HAP-1 (cell line): Measurements from ENCODE around the gene GLB1L.
"Not testable (repeated sequence)": the region's sequence is repeated elsewhere in the genome, so short reads cannot be mapped to it uniquely, and the experiment has no call there.

Source experiments
- DNase-seq, 2 experiments: peaks; one replicate each; pipeline ENCODE4 v3.0.0-alpha.2; 2016 to 2020; ENCODE audit warnings: low spot score in 2 of 2
- H3K27me3 ChIP-seq: fragments of 250-450 bp; sonication (Bioruptor Pico); 2 replicates; pipeline ENCODE4 v1.5.1; 2020; ENCODE audit warnings: low read depth, mild to moderate bottlenecking, moderate library complexity
- H3K36me3 ChIP-seq: fragments of 250-450 bp; sonication (Bioruptor Pico); replicated peaks from 2 replicates; pipeline ENCODE4 v1.5.1; 2020; ENCODE audit warnings: mild to moderate bottlenecking
- H3K4me1 ChIP-seq: fragments of 250-450 bp; sonication (Bioruptor Pico); 2 replicates; pipeline ENCODE4 v1.5.1; 2020; ENCODE audit warnings: mild to moderate bottlenecking
- H3K4me3 ChIP-seq: fragments of 250-450 bp; sonication (Bioruptor Pico); 2 replicates; pipeline ENCODE4 v1.5.1; 2020; ENCODE audit warnings: mild to moderate bottlenecking, moderate library complexity
- H3K9me3 ChIP-seq: fragments of 250-450 bp; sonication (Bioruptor Pico); 2 replicates; pipeline ENCODE4 v1.5.1; 2020; ENCODE audit warnings: mild to moderate bottlenecking, moderate library complexity
- in situ Hi-C: fragments of 300-500 bp; cut with MboI; formaldehyde crosslinking; loops from 3 replicates; pipeline ENCODE4 v1.14.3; 2020; ENCODE audit warnings: low sequenced_read_pairs, inconsistent platforms, mixed read lengths

GLB1L gene

GRCh38 chr2:219207884-219208740, 37.1 kb downstream of the GLB1L start:
- in situ Hi-C loops: no loop called here
- H3K4me1 ChIP-seq: peaks cover 11% of the 10 kb centered on the region
- H3K4me3 ChIP-seq: no peak overlapping the region
- no peaks in the 10 kb centered on the region for H3K27me3 ChIP-seq
- peaks cover 8% of the 10 kb centered on the region; the same call in 1 of the 2 replicates for H3K36me3 ChIP-seq
- no peak for DNase-seq
- H3K9me3 ChIP-seq: 0 out of 2 replicates have a peak, but pooled peaks cover 2% of the 10 kb centered on the region

DNA sequence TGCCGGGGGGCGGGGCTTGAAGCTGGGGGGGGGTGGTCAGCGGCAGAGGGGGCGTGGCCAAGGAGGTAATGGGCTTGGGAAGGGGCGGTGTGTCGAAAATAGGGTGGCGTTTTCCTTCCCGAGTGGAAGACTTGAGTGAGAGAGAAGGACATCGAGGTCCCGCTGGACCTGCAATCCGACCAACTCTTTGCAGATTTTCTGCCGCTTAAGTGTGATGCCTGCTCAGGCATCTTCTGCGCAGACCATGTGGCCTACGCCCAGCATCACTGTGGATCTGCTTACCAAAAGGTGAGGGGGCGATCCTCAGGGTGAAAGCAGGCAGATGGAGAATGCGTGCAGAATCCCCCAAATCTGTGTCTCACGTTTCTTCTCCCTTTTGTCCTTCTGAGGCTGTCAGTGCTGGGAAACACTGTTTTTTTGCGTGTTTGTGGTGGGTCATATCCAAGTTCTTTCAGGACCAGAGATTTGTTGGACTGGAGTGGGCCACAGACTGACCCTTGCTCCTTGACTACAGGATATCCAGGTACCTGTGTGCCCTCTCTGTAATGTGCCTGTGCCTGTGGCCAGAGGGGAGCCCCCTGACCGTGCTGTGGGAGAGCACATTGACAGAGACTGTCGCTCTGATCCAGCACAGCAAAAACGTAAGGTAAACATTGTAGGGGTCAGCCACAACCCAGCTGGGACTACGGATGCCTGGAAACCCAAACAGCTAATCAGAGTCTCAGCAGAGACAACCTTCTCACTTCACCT, 37.9 kb downstream of the GLB1L start:
- DNase-seq: no peak
- H3K4me1 ChIP-seq: peaks cover 11% of the 10 kb centered on the region
- peaks cover 8% of the 10 kb centered on the region; the same call in 1 of the 2 replicates for H3K36me3 ChIP-seq
- in situ Hi-C loops: no loop called here
- 0 out of 2 replicates have a peak, but pooled peaks cover 2% of the 10 kb centered on the region for H3K9me3 ChIP-seq
- H3K4me3 ChIP-seq: peak overlapping the region; percentile 65
- no peaks in the 10 kb centered on the region for H3K27me3 ChIP-seq

DNA sequence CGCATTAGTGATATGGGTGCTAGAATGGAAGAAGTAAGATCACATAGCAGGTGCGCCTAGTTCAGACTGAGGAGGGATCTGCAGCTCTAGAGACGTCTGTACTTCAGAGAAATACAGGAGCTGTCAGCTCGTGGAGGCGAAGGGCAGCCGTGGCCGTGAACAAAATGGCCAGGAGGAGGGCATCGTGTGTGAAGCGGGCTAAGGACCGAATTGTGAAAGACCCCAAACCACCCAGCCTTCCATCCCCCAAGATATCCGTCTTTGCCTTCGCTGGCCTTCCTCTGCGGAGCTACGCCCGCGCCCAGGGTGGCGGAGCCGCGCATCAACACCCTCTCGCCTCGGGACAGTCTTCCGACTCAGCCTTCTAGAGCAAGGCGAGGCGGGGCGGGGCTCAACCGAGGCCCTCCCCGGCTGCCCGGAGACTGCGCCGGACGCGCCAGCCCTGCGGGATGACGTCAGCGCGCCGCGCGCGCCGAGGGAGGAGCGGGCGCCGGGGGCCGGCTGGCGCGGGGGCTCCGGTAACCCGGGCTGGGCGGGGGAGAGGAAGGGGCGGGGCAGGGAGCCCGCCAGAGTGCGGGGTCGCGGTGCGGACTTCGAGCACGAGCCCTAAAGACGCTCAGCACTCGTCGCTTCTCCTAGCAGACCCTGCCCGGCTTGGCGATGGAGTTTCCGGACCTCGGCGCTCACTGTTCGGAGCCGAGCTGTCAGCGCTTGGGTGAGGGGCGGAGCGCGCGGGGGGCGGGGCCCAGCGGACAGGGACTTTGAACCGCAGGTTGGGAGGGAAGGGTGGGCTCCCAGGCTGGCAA, 38.7 kb downstream of the GLB1L start, which contains the start of gene ZFAND2B:
TSS of gene ZFAND2B (plus strand) at position 455 of the 806 bp plus-strand sequence. CDS start at position 661, 206 bp downstream.
- 0 out of 2 replicates have a peak, but pooled peaks cover 2% of the 10 kb centered on the region for H3K9me3 ChIP-seq
- H3K27me3 ChIP-seq: no peaks in the 10 kb centered on the region
- in situ Hi-C loops: no loop called here
- peak; percentile 88 to 95 for DNase-seq
- H3K4me3 ChIP-seq: peak within 1 kb of the TSS; percentile 65
- H3K36me3 ChIP-seq: peaks cover 8% of the 10 kb centered on the region; the same call in 1 of the 2 replicates
- H3K4me1 ChIP-seq: peaks cover 11% of the 10 kb centered on the region

- Histone ChIP-seq H3K36me3 (peaks cover 8% of the 10 kb centered on the region; the same call in 1 of the 2 replicates), H3K4me1 (peaks cover 11% of the 10 kb centered on the region), H3K9me3 (0 out of 2 replicates have a peak, but pooled peaks cover 2% of the 10 kb centered on the region), H3K27me3 (no peaks in the 10 kb centered on the region), H3K4me3 (peak overlapping the region; percentile 65)
- in situ Hi-C loops: no loop called here
- DNase-seq: no peak
These were observed 39.3 kb downstream of the GLB1L start for GRCh38 chr2:219205981-219206327.

DNA sequence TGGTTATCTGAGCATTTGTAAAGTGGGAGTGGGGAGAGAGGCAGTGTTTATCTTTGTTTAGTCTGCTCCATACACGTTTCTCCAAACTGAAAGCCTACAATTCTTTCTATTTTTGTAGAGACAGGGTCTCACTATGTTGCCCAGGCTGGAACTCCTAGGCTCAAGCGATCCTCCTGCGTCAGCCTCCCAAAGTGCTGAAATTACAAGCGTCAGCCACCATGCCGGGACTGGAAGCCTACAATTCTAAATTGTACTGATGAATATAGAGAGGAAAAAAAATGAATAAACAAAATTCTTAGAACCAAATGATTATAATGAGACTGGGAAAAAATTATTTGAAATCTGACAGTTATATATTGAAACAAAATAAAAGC, 40.1 kb downstream of the GLB1L start:
- in situ Hi-C loops: no loop called here

DNA sequence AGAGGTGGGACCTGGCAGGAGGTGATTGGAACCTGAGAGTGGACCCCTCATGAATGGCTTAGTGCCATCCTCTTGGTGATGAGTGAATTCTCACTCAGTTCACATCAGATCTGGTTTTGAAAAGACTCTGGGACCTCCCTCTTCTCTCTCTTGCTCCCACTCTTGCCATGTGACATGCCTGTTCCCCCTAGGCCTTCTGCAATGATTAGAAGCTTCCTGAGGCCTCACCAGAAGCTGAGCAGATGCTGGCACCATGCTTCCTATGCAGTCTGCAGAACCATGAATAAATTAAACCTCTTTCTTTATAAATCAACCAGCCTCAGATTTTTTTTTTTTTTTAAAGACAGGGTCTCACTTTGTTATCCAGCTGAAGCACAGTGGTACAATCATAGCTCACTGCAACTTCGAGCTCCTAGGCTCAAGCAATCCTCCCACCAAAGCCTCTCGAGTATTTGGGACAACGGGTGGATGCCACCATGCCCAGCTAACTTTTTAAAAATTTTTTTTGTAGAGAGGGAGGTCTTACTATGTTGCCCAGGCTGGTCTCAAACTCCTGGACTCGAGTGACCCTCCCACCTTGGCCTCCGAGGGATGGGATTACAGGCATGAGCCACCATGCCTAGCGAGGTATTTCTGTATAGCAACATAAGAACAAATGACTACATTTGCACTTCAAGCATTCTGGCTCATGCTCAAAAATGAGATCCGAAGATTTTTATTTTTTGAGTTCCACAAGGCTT, 40.6 kb downstream of the GLB1L start:
- Histone ChIP-seq H3K36me3 (peaks cover 8% of the 10 kb centered on the region; the same call in 1 of the 2 replicates), H3K27me3 (no peaks in the 10 kb centered on the region), H3K4me3 (no peak overlapping the region), H3K4me1 (peaks cover 11% of the 10 kb centered on the region), H3K9me3 (0 out of 2 replicates have a peak, but pooled peaks cover 2% of the 10 kb centered on the region)
- in situ Hi-C loops: no loop called here
- DNase-seq: no peak

More for the DNA sequence above, 40.1 kb downstream of the GLB1L start:
- H3K27me3 ChIP-seq: no peaks in the 10 kb centered on the region
- peaks cover 8% of the 10 kb centered on the region; the same call in 1 of the 2 replicates for H3K36me3 ChIP-seq
- H3K4me1 ChIP-seq: peaks cover 11% of the 10 kb centered on the region
- DNase-seq: peak in 1 of 2 experiments; percentile 2
- no peak overlapping the region for H3K4me3 ChIP-seq
- 0 out of 2 replicates have a peak, but pooled peaks cover 2% of the 10 kb centered on the region for H3K9me3 ChIP-seq

DNA sequence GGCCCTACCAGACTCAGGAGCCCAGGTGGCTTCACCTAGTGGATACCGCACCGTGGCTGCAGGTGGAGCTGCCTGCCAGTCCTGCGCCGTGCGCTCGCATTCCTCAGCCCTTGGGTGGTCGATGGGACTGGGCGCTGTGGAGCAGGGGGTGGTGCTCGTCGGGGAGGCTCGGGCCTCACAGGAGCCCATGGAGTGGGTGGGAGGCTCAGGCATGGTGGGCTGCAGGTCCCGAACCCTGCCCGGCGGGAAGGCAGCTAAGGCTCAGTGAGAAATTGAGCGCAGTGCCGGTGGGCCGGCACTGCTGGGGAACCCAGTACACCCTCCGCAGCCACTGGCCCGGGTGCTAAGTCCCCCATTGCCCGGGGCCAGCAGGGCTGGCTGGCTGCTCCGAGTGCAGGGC, 43.9 kb downstream of the GLB1L start:
- DNase-seq, H3K27me3 ChIP-seq, in situ Hi-C loops: not testable (repeated sequence)

GRCh38 chr2:219200502-219201326, 44.5 kb downstream of the GLB1L start:
- H3K4me1 ChIP-seq, in situ Hi-C loops, H3K4me3 ChIP-seq, H3K36me3 ChIP-seq, H3K9me3 ChIP-seq, H3K27me3 ChIP-seq: not testable (repeated sequence)
- peak in 1 of 2 experiments; percentile 14 for DNase-seq

More for the DNA sequence above, 43.9 kb downstream of the GLB1L start:
- H3K36me3 ChIP-seq, H3K4me1 ChIP-seq, H3K9me3 ChIP-seq, H3K4me3 ChIP-seq: not testable (repeated sequence)

- Histone ChIP-seq H3K4me1 (no peaks in the 10 kb centered on the region), H3K27me3 (no peaks in the 10 kb centered on the region), H3K4me3 (no peak overlapping the region), H3K36me3 (no peaks in the 10 kb centered on the region), H3K9me3 (0 out of 2 replicates have a peak, but pooled peaks cover 2% of the 10 kb centered on the region)
- in situ Hi-C loops: no loop called here
- DNase-seq: no peak
These were observed 45.6 kb downstream of the GLB1L start for GRCh38 chr2:219199470-219200211.

DNA sequence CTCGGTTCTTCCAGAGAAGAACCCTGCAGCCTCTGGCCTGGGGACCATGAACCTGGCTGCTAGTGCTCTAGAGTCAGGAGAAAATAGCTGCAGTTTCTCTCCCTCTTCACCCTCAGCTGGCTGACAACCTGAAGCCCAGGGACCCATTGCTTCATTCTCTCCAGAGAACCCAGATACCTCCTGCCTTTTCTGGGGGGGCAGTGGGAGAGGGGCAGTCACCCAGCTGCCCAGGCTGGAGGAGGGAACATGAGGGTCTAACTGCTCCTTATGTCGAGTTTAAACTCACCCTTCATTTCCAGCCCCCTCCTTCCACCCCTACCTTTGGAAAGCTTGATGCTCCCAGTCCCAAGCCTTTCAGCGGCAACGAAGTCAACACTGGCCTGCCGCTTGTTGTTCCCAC, 46.3 kb downstream of the GLB1L start:
- Histone ChIP-seq H3K9me3 (no peaks in the 10 kb centered on the region), H3K4me3 (no peak overlapping the region), H3K36me3 (no peaks in the 10 kb centered on the region), H3K27me3 (no peaks in the 10 kb centered on the region), H3K4me1 (no peaks in the 10 kb centered on the region)
- in situ Hi-C loops: no loop called here
- no peak for DNase-seq

DNA sequence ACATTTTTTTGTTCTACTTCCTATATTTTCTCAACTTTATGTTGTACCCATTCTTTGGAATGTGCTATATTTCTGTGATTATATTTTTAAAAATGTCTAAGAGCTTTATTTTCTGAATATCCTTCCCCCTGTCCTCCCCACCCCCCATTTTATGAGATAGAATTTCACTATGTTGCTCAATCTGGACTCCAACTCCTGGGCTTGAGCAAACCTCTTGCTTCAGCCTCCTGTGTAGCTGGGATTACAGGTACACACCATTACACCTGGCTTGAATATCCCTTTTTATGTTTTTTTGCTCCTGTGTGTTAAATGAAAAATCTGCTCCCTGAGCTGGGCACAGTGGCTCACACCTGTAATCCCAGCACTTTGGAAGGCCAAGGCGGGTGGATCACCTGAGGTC, 47.9 kb downstream of the GLB1L start:
- no peaks in the 10 kb centered on the region for H3K27me3 ChIP-seq
- H3K4me3 ChIP-seq: no peak overlapping the region
- in situ Hi-C loops: no loop called here
- H3K4me1 ChIP-seq: no peaks in the 10 kb centered on the region
- H3K9me3 ChIP-seq: no peaks in the 10 kb centered on the region
- no peaks in the 10 kb centered on the region for H3K36me3 ChIP-seq
- DNase-seq: no peak
